SHP77 treated with DMSO at 0.1 percent for 48 hours (cell line): Measurements from ENCODE around the gene TWSG1.
A peak's percentile ranks its signal among the peaks of the same experiment; 100 is the strongest.
"Not testable (repeated sequence)": the region's sequence is repeated elsewhere in the genome, so short reads cannot be mapped to it uniquely, and the experiment has no call there.

Experiments
- DNase-seq: peaks from one replicate; lab custom pipeline; 2025; lab: John Stamatoyannopoulos, UW

TWSG1 gene

GRCh38 chr18:9392726-9393125 lies 58.2 kb downstream of the TWSG1 start:
- no peak for DNase-seq

GRCh38 chr18:9394046-9394445 lies 59.5 kb downstream of the TWSG1 start:
- no peak for DNase-seq

GRCh38 chr18:9400197-9400596 lies 65.6 kb downstream of the TWSG1 start:
- DNase-seq: no peak

GRCh38 chr18:9401176-9401575 lies 66.6 kb downstream of the TWSG1 start:
- DNase-seq: no peak

GRCh38 chr18:9402358-9403007 lies 67.9 kb downstream of the TWSG1 start:
- not testable (repeated sequence) for DNase-seq

GRCh38 chr18:9403795-9404564 lies 69.4 kb downstream of the TWSG1 start:
- DNase-seq: no peak

GRCh38 chr18:9404565-9405060 lies 70.0 kb downstream of the TWSG1 start:
- no peak for DNase-seq

GRCh38 chr18:9405130-9405529 lies 70.6 kb downstream of the TWSG1 start:
- DNase-seq: no peak

- DNase-seq: no peak
These were observed 71.4 kb downstream of the TWSG1 start for GRCh38 chr18:9405977-9406376.

- no peak for DNase-seq
These were observed 75.9 kb downstream of the TWSG1 start for GRCh38 chr18:9410515-9410914.

- no peak for DNase-seq
These were observed 79.0 kb downstream of the TWSG1 start for GRCh38 chr18:9413576-9413975.

GRCh38 chr18:9416563-9417072 lies 82.0 kb downstream of the TWSG1 start:
- DNase-seq: no peak

- peak; percentile 3 for DNase-seq
These were observed 82.7 kb downstream of the TWSG1 start for GRCh38 chr18:9417073-9417851.

- no peak for DNase-seq
These were observed 83.6 kb downstream of the TWSG1 start for GRCh38 chr18:9418047-9418690.

- no peak for DNase-seq
These were observed 85.5 kb downstream of the TWSG1 start for GRCh38 chr18:9419956-9420631.

GRCh38 chr18:9421096-9421900 lies 86.7 kb downstream of the TWSG1 start:
- no peak for DNase-seq

- DNase-seq: no peak
These were observed 87.3 kb downstream of the TWSG1 start for GRCh38 chr18:9421901-9422327.

- DNase-seq: no peak
These were observed 88.4 kb downstream of the TWSG1 start for GRCh38 chr18:9422816-9423519.

- not testable (repeated sequence) for DNase-seq
These were observed 89.1 kb downstream of the TWSG1 start for GRCh38 chr18:9423648-9424047.

- not testable (repeated sequence) for DNase-seq
These were observed 89.7 kb downstream of the TWSG1 start for GRCh38 chr18:9424235-9424634.
